NCI-H1436 treated with DMSO at 0.1 percent for 48 hours (cell line): ENCODE data around the gene PEF1.

Source experiments
- DNase-seq: peaks from one replicate; lab custom pipeline; 2025; lab: John Stamatoyannopoulos, UW

PEF1 gene

GRCh38 chr1:31584869-31585735, 59.6 kb downstream of the PEF1 start:
- DNase-seq = no peak

- no peak for DNase-seq
Observed at GRCh38 chr1:31583995-31584868, 60.4 kb downstream of the PEF1 start.

GRCh38 chr1:31583082-31583994, 61.3 kb downstream of the PEF1 start:
- DNase-seq = no peak

- DNase-seq = no peak
Observed at GRCh38 chr1:31581821-31582810, 62.6 kb downstream of the PEF1 start.

GRCh38 chr1:31580891-31581603, 63.6 kb downstream of the PEF1 start:
- DNase-seq = no peak

- no peak for DNase-seq
Observed at GRCh38 chr1:31580513-31580870, 64.2 kb downstream of the PEF1 start.
